AG04449 (cell line): ENCODE measurements around the gene ADRM1.

Experiments
- CTCF ChIA-PET: fragments of 350-600 bp; formaldehyde crosslinking; extraction: SDS; loops from one replicate; lab custom pipeline; 2021; ENCODE audit warnings: antibody characterized with exemption; lab: Yijun Ruan, JAX
- POLR2A ChIA-PET: fragments of 400-600, 350-600 bp; formaldehyde crosslinking; extraction: SDS; loops from one replicate; lab custom pipeline; 2020; ENCODE audit warnings: antibody characterized with exemption, inconsistent platforms; lab: Yijun Ruan, JAX
- DNase-seq: peaks from one replicate; pipeline ENCODE4 v3.0.0-alpha.2; 2010; ENCODE audit warnings: low read depth, low spot score
- H3K4me3 ChIP-seq: 2 replicates; pipeline ENCODE4 v1.5.1; 2011; ENCODE audit warnings: low read depth, mild to moderate bottlenecking, control low read depth, low read length
- TF ChIP-seq, protein P1 (sequence below): IDR thresholded peaks from one replicate; pipeline ENCODE4 v1.5.1; 2011; ENCODE audit warnings: mild to moderate bottlenecking, moderate library complexity, low read length, control low read depth, inconsistent platforms; ENCODE audit not compliant: insufficient read depth; ENCODE audit errors: missing control alignments

The ADRM1 gene

DNA sequence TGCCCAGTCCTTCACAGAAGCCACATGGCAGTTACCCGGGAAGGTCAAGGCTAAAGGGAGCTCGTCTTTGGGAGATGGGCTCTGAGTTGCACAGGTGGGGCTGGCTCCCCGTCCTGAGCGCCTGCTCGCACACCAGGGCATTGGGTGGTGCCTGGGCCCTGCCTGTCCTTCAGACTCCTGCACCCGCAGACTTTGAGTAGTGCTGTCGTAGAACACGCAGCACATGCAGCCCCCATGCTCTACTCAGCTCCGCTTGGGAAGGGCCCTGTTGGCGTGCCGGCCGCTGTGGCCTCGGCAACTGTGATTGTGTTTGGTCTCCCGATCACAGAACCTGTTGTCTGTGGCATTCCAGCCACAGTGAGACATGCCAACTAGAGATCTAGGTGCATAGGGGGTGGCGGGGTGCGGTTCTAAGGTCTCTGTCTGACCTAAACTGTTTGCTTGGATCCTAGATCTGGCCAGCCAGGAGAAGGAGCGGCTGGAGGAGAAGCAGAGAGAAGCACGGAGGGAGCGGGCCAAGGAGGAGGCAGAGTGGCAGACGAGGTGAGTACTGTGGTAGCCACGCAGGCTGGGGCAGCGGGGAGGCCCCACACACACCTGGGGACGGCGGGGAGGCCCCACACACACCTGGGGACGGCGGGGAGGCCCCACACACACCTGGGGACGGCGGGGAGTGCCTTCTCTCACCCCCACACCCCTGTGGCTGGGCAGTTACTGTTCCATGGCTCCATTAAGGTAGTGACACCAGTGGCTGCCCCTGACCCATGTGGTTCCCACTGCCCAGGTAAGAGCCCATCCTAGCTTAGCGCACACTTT lies 11.3 kb upstream of the ADRM1 start:
- no peak overlapping the region for H3K4me3 ChIP-seq
- no peak for DNase-seq
- POLR2A ChIA-PET = no interaction called here
- CTCF ChIA-PET = interaction anchor here (1.0 to 1.3 kb wide), 3 partner anchors 8 to 92 kb away, joined by 3 to 4 read pairs (median 3); no protein-coding TSS in a partner anchor
- TF ChIP-seq, protein P1, sequence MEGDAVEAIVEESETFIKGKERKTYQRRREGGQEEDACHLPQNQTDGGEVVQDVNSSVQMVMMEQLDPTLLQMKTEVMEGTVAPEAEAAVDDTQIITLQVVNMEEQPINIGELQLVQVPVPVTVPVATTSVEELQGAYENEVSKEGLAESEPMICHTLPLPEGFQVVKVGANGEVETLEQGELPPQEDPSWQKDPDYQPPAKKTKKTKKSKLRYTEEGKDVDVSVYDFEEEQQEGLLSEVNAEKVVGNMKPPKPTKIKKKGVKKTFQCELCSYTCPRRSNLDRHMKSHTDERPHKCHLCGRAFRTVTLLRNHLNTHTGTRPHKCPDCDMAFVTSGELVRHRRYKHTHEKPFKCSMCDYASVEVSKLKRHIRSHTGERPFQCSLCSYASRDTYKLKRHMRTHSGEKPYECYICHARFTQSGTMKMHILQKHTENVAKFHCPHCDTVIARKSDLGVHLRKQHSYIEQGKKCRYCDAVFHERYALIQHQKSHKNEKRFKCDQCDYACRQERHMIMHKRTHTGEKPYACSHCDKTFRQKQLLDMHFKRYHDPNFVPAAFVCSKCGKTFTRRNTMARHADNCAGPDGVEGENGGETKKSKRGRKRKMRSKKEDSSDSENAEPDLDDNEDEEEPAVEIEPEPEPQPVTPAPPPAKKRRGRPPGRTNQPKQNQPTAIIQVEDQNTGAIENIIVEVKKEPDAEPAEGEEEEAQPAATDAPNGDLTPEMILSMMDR = no peak

DNA sequence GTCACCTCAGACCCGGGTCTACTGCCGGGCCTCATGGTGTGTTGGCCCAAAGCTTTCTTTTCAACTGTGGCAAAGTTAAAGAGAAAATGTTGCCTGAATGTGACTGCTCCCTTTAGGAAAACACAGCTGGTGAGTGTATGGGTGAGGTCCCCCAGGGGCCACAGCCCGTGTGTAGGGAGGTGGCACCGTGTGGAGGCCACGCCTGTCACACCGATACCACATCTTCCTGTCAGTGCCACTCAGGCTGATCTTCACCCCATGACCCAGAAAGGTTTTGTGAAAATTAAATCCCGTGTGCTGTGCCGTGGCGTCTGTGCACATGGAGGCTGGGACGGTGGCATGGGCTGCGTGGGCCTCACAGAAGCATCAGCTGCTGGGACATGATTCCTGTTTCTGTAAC lies 10.7 kb upstream of the ADRM1 start:
- ChIA-PET POLR2A (no interaction called here), CTCF (interaction anchor here (1.0 kb wide), 2 partner anchors 10 to 91 kb away, joined by 3 to 4 read pairs; partner anchors contain the start of gene ADRM1)
- TF ChIP-seq, protein P1 = no peak
- no peak overlapping the region for H3K4me3 ChIP-seq
- no peak for DNase-seq

DNA sequence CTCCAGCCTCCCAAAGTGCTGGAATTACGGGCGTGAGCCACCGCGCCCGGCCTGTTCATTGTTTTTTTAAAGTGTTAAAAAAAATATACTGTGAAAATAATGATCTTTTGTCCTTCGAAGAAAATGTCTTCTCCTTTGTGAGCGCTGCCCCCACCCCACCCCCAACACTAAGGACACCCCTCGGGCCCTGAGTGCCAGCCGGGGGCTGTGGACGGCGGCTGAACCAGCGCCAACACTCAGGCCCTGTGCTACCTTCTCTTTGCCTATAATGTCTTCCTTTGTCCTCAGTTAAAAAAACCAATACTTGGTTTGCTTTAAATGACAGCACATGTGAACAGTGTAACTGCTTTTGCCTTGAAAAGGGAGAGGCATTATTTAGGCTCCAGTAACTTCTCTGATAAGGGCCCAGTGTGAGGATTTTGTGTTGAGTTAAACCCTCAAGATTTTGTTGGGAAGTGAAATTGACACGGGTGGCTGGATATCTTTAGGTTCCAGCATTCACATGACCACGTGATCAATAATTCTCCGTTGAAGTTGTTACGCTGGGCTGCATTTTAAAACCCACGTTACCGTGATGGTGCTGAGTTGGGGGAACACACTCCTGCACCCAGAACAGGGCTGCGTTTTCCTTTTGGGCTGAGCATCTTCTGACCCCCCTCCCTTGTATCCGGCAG lies 9.5 kb upstream of the ADRM1 start:
- POLR2A ChIA-PET = no interaction called here
- CTCF ChIA-PET = interaction anchor here (1.0 to 1.1 kb wide), 2 partner anchors 9 kb away, joined by 4 to 7 read pairs; partner anchors contain the start of gene ADRM1
- no peak overlapping the region for H3K4me3 ChIP-seq
- TF ChIP-seq, protein P1 = no peak
- no peak for DNase-seq

DNA sequence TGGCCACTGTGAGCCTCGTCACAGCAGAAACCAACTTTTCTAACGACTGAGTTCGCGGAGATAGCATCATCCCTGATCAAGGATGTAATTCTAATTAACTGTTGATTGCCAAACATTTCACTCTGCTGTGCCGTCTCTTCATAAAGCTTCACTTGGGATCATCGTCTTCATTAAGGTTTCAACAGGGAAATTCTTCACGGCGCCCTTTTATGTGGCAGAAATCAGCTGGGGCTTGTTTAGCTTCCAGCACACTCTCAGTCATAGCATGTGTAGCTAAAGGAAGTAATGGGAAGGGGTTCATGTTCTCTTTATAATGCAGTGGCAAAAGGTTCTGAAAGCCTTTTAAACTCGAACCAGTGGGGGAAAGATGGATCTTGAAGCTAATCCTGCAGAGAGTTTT lies 8.9 kb upstream of the ADRM1 start:
- DNase-seq = no peak
- CTCF ChIA-PET = interaction anchor here (1.1 kb wide), 1 partner anchor 8 kb away, joined by 7 read pairs; no protein-coding TSS in a partner anchor
- POLR2A ChIA-PET = no interaction called here
- TF ChIP-seq, protein P1 = no peak
- no peak overlapping the region for H3K4me3 ChIP-seq

DNA sequence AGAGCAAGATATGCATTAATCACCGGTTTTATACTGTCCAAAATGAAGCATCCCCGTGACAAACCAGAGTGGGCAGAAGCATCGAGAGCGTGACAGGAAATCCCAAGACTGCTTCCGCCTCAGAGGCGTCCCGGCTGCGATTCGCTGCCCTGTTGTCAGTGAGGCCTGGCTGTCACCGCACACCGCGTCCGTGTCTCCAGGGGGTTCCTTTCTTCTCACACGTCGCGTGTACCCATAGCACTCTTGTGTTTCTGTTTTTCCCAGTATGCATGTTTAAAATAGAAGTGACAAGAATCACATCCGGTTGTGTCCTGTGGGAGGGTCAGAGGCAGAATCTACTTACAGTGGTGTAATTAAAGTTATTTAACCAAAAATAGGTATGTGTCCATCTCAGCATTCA lies 8.3 kb upstream of the ADRM1 start:
- TF ChIP-seq, protein P1 = no peak
- ChIA-PET CTCF (interaction anchor here (1.1 kb wide), 1 partner anchor 8 kb away, joined by 7 read pairs; no protein-coding TSS in a partner anchor), POLR2A (no interaction called here)
- no peak for DNase-seq
- no peak overlapping the region for H3K4me3 ChIP-seq
